GM21360 (cell line): Measurements from ENCODE around the gene MAP1LC3B.

Experiments
- ATAC-seq: cut with Tn5 transposase; IDR thresholded peaks from one replicate; pipeline ENCODE4 v1.9.1; 2021; ENCODE audit warnings: mild to moderate bottlenecking, moderate library complexity; ENCODE audit not compliant: unreplicated experiment

The MAP1LC3B gene

GRCh38 chr16:87451563-87452210 is 59.6 kb downstream of the MAP1LC3B start:
- ATAC-seq, result no peak

GRCh38 chr16:87453326-87453725 is 61.2 kb downstream of the MAP1LC3B start:
- no peak for ATAC-seq
